Kidney tubule cell (primary cell): ENCODE measurements around the gene TAB3.
A peak's percentile ranks its signal among the peaks of the same experiment; 100 is the strongest.
"Not testable (repeated sequence)": the region's sequence is repeated elsewhere in the genome, so short reads cannot be mapped to it uniquely, and the experiment has no call there.

Experiments
- DNase-seq: peaks from one replicate; pipeline ENCODE4 v3.0.0-alpha.2; 2018; ENCODE audit warnings: low spot score

Gene TAB3

GRCh38 chrX:30812326-30812725, 76.7 kb downstream of the TAB3 start:
- no peak for DNase-seq

GRCh38 chrX:30806187-30806728, 82.8 kb downstream of the TAB3 start:
- no peak for DNase-seq

DNA sequence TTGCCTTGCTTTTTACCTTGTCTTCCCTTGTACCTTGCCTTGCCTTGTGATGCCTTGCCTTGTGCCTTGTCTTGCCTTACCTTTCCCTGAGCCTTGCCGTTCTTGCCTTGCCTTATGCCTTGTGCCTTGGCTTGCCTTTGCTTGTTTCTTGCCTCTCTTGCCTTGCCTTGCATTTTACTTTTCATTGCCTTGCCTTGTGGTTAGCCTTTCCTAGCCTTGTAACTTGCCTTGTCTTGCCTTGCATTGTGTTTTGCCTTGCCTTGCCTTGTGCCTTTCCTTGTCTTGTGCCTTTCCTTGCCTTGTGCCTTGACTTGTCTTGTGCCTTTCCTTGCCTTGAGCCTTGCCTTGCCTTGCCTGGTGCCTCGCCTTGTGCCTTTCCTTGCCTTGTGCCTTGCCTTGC, 84.6 kb downstream of the TAB3 start:
- DNase-seq, result no peak

DNA sequence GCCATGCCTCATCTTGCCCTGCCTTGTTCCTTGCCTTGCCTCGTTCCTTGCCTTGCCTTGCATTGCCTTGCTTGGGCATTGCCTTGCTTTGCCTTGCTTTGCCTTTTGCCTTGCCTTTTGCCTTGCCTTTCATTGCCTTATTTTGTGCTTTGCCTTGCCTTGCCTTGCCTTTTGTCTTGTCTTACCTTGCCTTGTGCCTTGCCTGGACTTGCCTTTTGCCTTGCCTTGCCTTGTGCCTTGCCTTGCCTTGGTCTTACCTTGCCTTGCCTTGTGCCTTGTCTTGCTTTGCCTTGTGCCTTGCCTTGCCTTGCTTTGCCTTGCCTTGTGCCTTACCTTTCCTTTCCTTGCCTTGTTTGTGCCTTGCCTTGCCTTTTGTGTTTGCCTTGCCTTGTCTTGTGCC, 88.2 kb downstream of the TAB3 start:
- DNase-seq, result no peak

DNA sequence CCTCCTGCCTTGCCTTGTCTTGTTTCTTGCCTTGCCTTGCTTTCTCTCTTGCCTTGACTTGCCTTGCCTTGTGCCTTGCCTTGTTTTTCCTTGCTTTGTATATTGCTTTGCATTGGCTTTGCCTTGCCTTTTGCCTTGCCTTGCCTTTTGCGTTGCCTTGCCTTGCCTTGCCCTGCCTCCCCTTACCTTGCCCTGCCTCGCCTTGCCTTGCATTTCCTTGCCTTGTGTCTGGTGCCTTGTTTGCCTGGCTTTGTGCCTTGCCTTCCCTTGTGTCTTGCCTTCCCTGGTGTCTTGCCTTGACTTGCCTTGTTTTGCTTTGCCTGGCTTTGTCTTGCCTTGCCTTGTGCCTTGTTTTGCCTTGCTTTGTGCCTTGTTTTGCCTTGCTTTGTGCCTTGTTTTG, 89.7 kb downstream of the TAB3 start:
- DNase-seq, result no peak

DNA sequence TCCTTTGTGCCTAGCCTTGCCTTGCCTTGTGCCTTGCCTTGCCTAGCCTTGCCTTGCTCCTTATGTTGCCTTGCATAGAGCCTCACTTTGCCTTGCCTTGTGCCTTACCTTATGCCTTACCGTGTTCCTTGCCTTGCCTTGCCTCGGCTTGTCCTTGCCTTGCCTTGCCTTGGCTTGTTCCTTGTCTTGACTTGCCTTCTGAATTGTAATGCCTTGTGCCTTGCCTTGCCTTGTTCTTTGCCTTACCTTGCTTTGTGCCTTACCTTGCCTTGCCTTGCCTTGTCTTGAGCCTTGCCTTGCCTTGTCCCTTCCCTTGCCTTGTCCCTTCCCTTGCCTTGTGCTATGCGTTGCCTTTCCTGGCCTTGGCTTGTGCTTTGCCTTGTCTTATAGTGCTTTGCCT, 90.2 kb downstream of the TAB3 start:
- DNase-seq, result no peak

DNA sequence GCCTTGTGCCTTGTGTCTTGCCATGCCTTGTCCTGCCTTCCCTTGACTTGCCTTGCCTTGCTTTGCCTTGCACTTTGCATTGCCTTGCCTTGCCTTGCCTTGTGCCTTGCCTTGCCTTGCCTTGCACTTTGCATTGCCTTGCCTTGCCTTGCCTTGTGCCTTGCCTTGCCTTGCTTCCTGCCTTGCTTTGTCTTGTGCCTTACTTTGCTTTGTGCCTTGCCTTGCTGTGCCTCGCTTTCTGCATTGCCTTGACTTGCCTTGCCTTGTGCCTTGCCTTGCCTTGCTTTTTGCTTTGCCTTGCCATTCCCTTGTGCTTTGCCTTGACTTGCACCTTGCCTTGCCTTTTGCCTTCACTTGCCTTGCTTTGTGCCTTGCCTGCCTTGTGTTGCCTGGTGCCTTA, 91.8 kb downstream of the TAB3 start:
- not testable (repeated sequence) for DNase-seq

GRCh38 chrX:30795981-30796958, 92.8 kb downstream of the TAB3 start:
- no peak for DNase-seq

DNA sequence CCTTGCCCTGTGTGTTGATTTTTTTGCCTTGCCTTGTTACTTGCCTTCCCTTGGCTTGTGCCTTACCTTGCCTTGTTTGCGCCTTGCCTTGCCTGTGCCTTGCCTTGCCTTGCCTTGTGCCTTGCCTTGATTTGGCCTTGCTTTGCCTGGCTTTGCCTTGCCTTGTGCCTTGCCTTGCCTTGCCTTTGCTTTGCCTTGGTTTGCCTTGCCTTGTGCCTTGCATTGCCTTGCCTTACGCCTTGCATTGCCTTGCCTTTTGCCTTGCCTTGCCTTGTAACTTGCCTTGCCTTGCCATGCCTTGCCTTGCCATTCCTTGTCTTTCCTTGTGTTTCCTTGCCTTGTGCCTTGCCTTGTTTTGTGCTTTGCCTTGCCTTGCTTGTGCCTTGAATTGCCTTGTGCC, 94.6 kb downstream of the TAB3 start:
- DNase-seq, result no peak

GRCh38 chrX:30793767-30794103, 95.3 kb downstream of the TAB3 start:
- no peak for DNase-seq

DNA sequence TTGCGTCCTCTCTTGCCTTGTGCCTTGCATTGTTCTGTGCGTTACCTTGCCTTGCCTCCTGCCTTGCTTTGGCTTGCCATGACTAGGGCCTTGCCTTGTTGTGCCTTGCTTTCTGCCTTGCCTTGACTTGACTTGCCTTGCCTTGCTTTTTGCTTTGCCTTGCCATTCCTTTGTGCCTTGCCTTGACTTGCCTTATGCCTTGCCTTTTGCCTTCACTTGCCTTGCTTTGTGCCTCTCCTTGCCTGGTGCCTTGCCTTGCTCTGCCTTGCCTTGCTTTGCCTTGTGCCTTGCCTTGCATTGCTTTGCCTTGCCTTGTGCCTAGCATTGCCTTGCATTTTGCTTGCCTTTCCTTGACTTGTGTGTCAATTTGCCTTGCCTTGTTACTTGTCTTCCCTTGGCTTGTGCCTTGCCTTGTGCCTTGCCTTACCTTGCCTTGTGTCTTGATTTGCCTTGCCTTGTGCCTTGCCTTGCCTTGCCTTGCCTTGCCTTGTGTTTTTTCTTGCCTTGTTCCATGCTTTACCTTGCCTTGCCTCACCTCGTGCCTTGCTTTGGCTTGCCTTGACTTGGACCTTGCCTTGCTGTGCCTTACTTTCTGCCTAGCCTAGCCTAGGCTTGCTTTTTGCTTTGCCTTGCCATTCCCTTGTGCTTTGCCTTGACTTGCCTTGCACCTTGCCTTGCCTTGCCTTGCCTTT, 95.8 kb downstream of the TAB3 start:
- no peak for DNase-seq

DNA sequence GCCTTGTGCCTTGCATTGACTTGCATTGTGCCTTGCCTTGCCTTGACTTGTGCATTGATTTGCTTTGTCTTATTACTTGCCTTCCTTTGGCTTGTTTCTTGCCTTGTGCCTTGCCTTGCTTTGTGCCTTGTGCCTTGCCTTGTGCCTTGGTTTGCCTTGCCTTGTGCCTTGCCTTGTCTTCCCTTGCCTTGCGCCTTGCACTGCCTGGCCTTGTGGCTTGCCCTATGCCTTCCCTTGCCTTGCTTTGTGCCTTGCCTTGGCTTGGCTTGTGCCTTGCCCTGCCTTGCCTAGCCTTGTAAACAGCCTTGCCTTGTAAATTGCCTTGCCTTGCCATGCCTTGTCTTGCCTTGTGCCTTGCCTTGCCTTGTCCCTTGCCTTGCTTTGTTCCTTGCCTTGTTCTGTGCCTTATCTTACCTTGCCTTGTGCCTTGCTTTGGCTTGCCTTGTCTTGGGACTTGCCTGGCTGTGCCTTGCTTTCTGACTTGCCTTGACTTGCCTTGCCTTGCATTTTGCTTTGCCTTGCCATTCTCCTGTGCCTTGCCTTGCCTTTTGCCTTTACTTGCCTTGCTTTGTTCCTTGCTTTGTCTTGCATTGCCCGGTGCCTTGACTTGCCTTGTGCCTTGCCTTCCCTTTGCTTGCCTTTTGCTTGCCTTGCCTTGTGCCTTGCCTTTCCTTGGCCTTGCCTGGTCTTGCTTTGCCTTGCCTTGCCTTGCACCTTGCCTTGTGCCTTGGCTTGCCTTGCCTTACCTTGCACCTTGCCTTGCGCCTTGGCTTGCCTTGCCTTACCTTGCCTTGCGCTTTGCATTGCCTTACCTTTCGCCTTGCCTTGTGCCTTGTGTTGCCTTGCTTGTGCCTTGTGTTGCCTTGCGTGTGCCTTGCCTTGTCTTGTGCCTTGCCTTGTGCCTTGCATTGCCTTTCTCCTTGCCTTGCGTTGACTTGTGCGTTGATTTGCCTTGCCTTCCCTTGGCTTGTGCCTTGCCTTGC, 97.5 kb downstream of the TAB3 start:
- no peak for DNase-seq

DNA sequence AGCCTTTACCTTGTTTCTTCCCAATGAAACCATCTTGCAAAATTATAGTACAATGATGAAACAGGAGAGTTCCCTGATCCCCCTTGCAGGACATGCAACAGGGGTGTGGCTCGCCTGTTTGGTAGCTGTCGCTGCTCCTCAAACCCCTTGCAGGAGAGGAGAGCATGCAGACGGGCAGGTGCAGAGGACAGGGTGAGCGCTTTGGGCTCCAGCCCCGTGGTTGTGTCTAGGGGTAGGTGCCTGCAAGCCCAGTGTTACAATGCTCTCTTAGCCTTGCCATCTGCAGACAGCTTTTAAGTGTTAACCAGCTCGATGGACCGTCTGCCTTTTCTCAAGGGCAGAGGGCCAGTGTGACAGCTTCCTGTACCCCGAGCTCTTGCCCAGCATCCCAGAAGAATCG, 102.0 kb downstream of the TAB3 start:
- no peak for DNase-seq

- peak; percentile 28 for DNase-seq
Measured at GRCh38 chrX:30786374-30786773, 102.7 kb downstream of the TAB3 start.

- peak; percentile 2 for DNase-seq
Measured at GRCh38 chrX:30781711-30782444, 107.2 kb downstream of the TAB3 start.

GRCh38 chrX:30779453-30780030, 109.5 kb downstream of the TAB3 start:
- no peak for DNase-seq

GRCh38 chrX:30777575-30777974, 111.5 kb downstream of the TAB3 start:
- no peak for DNase-seq
